HUES64 (cell line): ENCODE data around the gene SDK2.
"Not testable (repeated sequence)": the region's sequence is repeated elsewhere in the genome, so short reads cannot be mapped to it uniquely, and the experiment has no call there.

Experiments used
- H3K27ac ChIP-seq: 2 replicates; pipeline ENCODE4 v1.7.0; 2013; ENCODE audit warnings: low read depth, low read length, inconsistent platforms
- H3K27me3 ChIP-seq: 2 replicates; pipeline ENCODE4 v1.6.1; 2013; ENCODE audit warnings: mild to moderate bottlenecking, low read length; ENCODE audit not compliant: insufficient read depth
- H3K36me3 ChIP-seq: 2 replicates; pipeline ENCODE4 v1.6.1; 2013; ENCODE audit warnings: mild to moderate bottlenecking, low read length; ENCODE audit not compliant: insufficient read depth
- H3K4me1 ChIP-seq: 2 replicates; pipeline ENCODE4 v1.6.1; 2013; ENCODE audit warnings: mild to moderate bottlenecking, low read length, moderate library complexity; ENCODE audit not compliant: insufficient read depth
- H3K4me3 ChIP-seq: 2 replicates; pipeline ENCODE4 v1.5.1; 2013; ENCODE audit warnings: mild to moderate bottlenecking, low read length, moderate library complexity
- H3K9ac ChIP-seq: 2 replicates; pipeline ENCODE4 v1.6.1; 2013; ENCODE audit warnings: mild to moderate bottlenecking, low read depth, low read length
- H3K9me3 ChIP-seq: 2 replicates; pipeline ENCODE4 v1.6.1; 2013; ENCODE audit warnings: low read depth, low read length; ENCODE audit not compliant: insufficient read depth
- WGBS: fragments of 150-250, 120-280 bp; methylation state at CpG from one replicate; pipeline ENCODE4 v1.1.7; 2013; ENCODE audit warnings: missing lambda C conversion rate; 5-methylcytosine and 5-hydroxymethylcytosine counted together

SDK2 gene

DNA sequence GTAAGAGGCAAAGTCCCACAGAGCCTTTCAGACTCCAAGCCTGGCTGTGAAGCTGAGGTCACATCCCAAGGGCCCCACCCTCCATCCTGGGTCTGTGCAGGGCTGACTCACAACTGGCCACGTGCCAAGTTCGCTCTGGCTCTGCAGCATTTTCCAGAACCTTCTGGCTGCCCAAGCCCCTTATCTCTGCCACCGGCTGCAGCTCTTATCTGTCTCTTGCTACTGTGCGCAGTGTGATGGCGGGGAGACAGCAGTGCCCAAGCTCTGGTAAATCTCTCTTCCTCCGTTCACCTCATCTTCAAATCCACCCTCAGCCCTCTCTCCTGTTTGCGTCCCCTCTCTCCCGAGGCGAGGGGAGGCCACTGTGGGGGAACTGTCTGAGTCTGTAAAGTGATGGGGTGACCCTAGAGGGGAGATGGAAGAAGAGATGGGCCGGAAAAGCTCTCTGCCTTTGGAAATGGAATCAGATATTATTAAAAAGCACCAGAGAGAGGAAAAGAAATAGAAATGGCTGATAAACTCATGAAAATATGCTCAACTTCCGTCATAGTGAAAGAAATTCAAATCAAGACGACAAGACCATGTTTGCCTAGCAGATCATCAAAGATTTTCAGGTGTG lies 169.8 kb downstream of the SDK2 start:
- no peaks in the 10 kb centered on the region for H3K27me3 ChIP-seq
- H3K9me3 ChIP-seq, result no peaks in the 10 kb centered on the region
- no peaks in the 10 kb centered on the region for H3K36me3 ChIP-seq
- no peaks in the 10 kb centered on the region for H3K4me1 ChIP-seq
- WGBS, result 85% methylated on average over 12 of the region's 12 CpGs
- no peak overlapping the region for H3K27ac ChIP-seq
- no peak overlapping the region for H3K9ac ChIP-seq
- no peak overlapping the region for H3K4me3 ChIP-seq

DNA sequence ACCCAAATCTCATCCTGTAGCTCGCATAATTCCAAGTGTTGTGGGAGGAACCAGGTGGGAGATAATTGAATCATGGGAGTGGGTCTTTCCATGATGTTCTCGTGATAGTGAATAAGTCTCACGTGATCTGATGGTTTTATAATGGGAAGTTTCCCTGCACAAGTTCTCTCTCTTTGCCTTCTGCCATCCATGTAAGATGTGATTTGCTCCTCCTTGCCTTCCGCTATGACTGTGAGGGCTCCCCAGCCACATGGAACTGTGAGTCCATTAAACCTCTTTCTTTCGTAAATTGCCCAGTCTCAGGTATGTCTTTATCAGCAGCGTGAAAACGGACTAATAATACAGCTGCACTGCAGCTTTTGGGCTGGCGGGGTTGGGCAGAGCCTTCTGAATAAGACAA lies 171.5 kb downstream of the SDK2 start:
- H3K36me3 ChIP-seq, H3K9ac ChIP-seq, H3K9me3 ChIP-seq, H3K4me3 ChIP-seq, H3K27me3 ChIP-seq, H3K27ac ChIP-seq, H3K4me1 ChIP-seq: not testable (repeated sequence)
- WGBS, result 84% methylated on average over 8 of the region's 8 CpGs

DNA sequence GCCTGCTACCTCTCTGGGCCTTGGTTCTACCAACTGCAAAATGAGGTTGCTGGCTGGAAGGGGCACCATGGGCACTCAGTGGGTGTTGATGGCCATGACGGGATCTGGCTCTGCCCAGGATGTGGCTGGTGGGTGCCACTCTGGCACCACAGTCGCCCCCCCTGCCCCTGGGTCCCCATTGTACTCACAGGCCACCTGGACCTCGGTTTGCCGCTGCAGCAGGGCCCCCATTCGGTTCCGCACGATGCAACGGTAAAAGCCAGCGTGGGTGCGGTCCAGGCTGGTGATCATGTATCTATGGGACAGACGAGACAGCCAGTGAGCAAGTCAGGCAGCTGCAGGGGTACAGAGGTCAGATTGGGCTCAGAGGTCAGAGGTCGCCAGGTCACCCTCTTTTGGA lies 172.3 kb downstream of the SDK2 start:
- Histone ChIP-seq H3K9ac (no peak overlapping the region), H3K27me3 (no peaks in the 10 kb centered on the region), H3K9me3 (no peaks in the 10 kb centered on the region), H3K36me3 (no peaks in the 10 kb centered on the region), H3K4me3 (no peak overlapping the region), H3K27ac (no peak overlapping the region), H3K4me1 (no peaks in the 10 kb centered on the region)
- WGBS, result 91% methylated on average over 12 of the region's 12 CpGs

DNA sequence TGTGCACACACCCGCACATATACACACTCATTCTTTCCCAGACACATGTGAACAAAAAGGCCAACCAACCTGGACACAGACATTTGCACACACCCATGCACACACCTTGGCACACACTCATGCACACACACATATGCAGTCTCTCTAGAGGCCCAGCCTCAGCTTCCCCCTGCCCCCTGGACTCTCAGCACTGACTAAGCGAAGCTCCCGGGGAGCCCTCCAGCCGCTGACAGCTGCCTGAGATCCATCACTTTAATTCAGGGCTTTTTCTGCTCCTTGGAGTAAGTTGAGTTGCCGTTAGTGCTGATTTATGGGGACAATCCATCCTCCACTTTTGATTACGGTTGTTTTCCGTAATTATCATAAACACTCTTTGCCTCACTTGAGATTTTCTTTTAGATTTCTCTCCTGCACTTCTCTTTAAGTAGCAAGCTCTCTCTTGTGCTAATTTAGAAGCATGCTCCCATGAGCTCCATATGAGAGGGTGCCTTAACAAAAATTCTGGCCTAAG lies 173.9 kb downstream of the SDK2 start:
- no peak overlapping the region for H3K27ac ChIP-seq
- WGBS, result 92% methylated on average over 7 of the region's 7 CpGs

DNA sequence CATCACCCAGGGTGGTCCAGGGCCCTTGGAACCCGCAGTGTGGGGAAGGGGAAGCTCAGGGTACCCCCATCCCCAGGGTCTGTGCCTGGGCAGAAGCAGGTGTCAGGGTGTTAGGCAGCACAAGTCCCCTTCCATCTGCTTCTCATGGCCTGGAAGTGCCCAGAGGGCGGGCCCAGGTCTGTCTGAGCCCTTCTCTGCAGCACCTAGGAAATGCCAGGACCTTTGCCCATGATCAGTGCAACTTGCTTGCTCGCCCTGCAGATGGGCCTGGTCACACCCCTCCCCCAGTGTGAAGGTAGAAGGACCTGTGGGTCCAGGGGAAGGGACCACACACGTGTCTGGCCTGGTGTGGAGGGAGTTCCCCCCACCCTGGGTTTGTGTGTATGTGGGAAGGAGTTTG lies 174.9 kb downstream of the SDK2 start:
- H3K27ac ChIP-seq, result no peak overlapping the region
- 90% methylated on average over 4 of the region's 4 CpGs for WGBS
- H3K27me3 ChIP-seq, result no peaks in the 10 kb centered on the region
- no peaks in the 10 kb centered on the region for H3K9me3 ChIP-seq
- no peaks in the 10 kb centered on the region for H3K36me3 ChIP-seq
- no peak overlapping the region for H3K9ac ChIP-seq
- H3K4me3 ChIP-seq, result no peak overlapping the region
- peaks cover 6% of the 10 kb centered on the region; the same call in 1 of the 2 replicates for H3K4me1 ChIP-seq

More for the DNA sequence above, 173.9 kb downstream of the SDK2 start:
- no peaks in the 10 kb centered on the region for H3K36me3 ChIP-seq
- H3K27me3 ChIP-seq, result no peaks in the 10 kb centered on the region
- no peaks in the 10 kb centered on the region for H3K9me3 ChIP-seq
- no peak overlapping the region for H3K9ac ChIP-seq
- peaks cover 6% of the 10 kb centered on the region; the same call in 1 of the 2 replicates for H3K4me1 ChIP-seq
- no peak overlapping the region for H3K4me3 ChIP-seq

DNA sequence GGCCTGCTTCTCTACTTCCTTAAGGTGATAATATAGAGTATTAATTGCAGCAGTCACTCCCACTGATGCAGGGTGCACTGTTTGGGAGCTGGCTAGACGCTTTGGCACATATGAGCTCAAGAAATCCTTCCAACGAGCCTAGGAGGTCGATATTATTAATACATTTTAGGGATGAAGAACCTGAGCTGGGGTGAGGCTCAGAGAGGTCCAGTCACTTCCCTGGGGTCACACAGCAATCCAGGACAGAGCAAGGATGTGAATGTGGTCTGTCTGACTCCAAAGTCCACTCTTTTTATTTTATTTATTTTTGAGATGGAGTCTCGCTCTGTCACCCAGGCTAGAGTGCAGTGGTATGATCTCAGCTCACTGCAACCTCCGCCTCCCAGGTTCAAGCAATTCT lies 176.0 kb downstream of the SDK2 start:
- H3K4me3 ChIP-seq, result no peak overlapping the region
- no peaks in the 10 kb centered on the region for H3K36me3 ChIP-seq
- H3K27me3 ChIP-seq, result no peaks in the 10 kb centered on the region
- H3K27ac ChIP-seq, result no peak overlapping the region
- H3K9ac ChIP-seq, result no peak overlapping the region
- 91% methylated on average over 5 of the region's 5 CpGs for WGBS
- H3K9me3 ChIP-seq, result no peaks in the 10 kb centered on the region
- peaks cover 6% of the 10 kb centered on the region; the same call in 1 of the 2 replicates for H3K4me1 ChIP-seq

DNA sequence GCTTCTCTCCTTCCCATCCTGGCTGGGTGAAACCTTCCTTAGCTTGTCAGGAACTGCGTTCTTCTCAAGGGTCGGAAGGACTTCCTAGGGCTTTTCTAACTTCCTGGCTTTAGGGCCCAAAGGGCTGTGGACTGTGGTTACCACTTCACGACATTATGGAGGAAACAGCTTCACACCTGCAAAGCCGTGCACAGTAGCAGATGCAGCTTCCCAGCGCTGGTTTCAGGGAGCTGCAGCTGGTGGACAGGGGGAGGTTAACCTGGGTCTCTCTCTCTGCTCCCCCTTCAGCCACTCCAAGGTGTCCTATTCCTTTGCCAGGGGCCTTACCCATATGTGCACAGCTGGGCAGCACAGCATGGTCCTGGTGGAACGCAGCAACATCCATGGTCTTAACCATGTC lies 176.6 kb downstream of the SDK2 start:
- Histone ChIP-seq H3K9ac (no peak overlapping the region), H3K4me3 (no peak overlapping the region), H3K4me1 (peaks cover 6% of the 10 kb centered on the region; the same call in 1 of the 2 replicates), H3K27ac (no peak overlapping the region), H3K9me3 (no peaks in the 10 kb centered on the region), H3K27me3 (no peaks in the 10 kb centered on the region), H3K36me3 (no peaks in the 10 kb centered on the region)
- 92% methylated on average over 6 of the region's 6 CpGs for WGBS

DNA sequence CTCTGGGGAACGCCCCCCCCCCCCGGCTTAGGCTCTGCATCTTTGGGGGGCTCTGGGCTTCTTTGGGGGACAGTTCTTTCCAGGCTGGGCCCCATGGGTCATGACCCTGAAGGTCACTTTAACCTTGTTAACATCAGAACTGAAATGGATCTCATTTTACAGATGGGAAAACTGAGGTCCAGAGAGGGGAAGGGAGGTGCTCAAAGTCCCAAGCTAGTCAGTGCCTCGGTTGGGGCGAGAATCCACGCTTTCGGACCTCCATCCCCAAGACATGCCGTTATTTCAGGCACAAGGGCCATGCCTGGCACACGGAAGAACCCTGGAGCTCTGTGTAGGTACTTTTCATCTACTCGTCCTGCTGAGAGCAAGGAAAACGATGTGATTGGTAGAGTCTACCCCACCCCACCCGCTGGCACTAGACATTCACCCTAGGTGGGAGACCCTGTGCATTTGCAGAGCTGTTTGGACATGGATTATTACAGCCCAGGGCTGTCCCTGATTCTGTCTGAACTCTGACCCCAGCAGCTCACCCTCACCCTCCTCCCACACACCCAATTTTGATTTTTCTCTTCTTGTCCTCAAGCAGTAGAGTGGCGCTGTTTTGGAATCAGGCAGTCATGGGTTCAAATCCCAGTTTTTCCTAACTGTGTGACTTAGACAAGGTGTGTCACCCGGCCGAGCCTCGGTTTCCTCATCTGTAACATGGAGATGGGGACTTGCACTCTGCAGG lies 177.4 kb downstream of the SDK2 start:
- no peak overlapping the region for H3K4me3 ChIP-seq
- H3K27ac ChIP-seq, result no peak overlapping the region
- H3K9me3 ChIP-seq, result no peaks in the 10 kb centered on the region
- H3K4me1 ChIP-seq, result peaks cover 6% of the 10 kb centered on the region; the same call in 1 of the 2 replicates
- H3K27me3 ChIP-seq, result no peaks in the 10 kb centered on the region
- WGBS, result 90% methylated on average over 14 of the region's 15 CpGs
- no peaks in the 10 kb centered on the region for H3K36me3 ChIP-seq
- no peak overlapping the region for H3K9ac ChIP-seq

DNA sequence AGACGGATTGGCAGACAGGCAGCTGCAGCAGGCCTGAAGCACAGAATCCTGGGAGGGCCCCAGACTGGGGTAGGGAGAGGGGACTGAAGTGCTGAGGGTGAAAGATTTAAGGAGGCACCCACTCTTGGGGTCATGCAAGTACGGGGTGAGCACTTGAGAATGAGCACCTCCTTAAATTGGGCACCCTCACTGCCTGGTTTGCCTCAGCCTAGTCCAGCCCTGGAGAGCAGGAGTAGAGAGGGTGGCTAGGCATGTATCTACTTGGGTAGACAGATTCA lies 178.4 kb downstream of the SDK2 start:
- WGBS, result 85% methylated on average over 2 of the region's 2 CpGs
- no peak overlapping the region for H3K4me3 ChIP-seq
- H3K27me3 ChIP-seq, result no peaks in the 10 kb centered on the region
- H3K9me3 ChIP-seq, result no peaks in the 10 kb centered on the region
- no peaks in the 10 kb centered on the region for H3K36me3 ChIP-seq
- peaks cover 6% of the 10 kb centered on the region; the same call in 1 of the 2 replicates for H3K4me1 ChIP-seq
- no peak overlapping the region for H3K9ac ChIP-seq
- H3K27ac ChIP-seq, result no peak overlapping the region

DNA sequence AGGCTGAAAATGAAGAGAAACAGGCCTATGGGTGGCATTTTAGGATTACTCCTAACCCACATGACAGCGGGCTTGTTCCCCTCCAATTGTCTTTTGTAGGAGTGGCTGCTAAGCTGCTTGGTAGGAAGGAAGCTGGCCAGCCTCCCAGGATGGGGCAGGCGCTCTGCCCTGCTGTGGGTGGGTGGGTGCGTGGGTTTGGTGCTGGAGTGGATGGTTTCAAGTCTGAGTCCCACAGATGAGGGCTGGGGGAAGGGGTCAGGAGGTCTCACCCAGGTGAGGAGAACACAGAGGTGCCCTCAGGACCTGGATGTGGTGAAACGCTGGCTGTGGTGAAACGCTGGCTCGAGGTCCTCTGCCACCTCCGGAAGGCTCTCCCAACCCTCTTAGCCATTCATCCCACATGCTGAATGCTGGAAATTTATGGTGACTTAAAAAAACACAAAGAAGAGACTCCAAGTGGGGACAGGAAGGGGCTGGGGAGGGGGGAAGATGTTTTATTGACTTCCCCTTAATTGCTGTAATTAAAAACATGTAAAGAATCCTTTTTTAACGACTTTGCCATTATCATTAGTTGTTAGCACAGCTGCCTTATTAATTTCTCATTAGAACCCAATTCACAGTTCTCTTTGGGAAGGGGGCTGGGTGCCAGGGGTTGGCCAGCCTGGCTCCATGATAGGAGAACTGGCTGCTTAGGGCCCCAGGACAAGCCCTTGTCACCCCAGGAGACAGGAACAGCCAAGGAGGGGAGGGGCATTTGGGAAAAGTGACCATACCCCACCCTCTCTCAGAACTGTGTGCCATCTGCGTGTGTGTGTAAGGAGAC lies 178.9 kb downstream of the SDK2 start:
- 84% methylated on average over 6 of the region's 9 CpGs for WGBS
- Histone ChIP-seq H3K36me3 (no peaks in the 10 kb centered on the region), H3K27me3 (no peaks in the 10 kb centered on the region), H3K27ac (no peak overlapping the region), H3K9ac (no peak overlapping the region), H3K4me3 (no peak overlapping the region), H3K9me3 (no peaks in the 10 kb centered on the region), H3K4me1 (peaks cover 6% of the 10 kb centered on the region; the same call in 1 of the 2 replicates)

DNA sequence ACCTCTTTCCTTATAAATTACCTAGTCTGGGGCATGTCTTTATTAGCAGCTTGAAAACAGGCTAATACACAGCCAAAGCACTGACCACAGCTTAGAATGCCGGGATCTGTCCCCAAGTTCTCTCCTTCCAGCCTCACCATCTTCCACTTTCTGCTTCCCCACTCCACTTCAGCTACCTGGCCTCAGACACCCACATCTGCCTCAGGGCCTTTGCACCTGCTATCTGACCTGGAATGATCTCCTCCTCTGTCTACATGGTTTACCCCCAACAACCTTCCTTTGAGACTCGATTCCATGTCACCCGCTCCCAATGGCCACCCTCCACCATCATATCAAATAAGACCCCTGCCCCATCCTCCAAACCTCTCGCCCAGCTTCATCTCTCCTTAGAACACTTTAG lies 179.8 kb downstream of the SDK2 start:
- Histone ChIP-seq H3K27ac (no peak overlapping the region), H3K36me3 (no peaks in the 10 kb centered on the region)
- WGBS, result 94% methylated on average over 4 of the region's 4 CpGs

More for the DNA sequence above, 179.8 kb downstream of the SDK2 start:
- no peaks in the 10 kb centered on the region for H3K27me3 ChIP-seq
- peaks cover 6% of the 10 kb centered on the region; the same call in 1 of the 2 replicates for H3K4me1 ChIP-seq
- no peak overlapping the region for H3K9ac ChIP-seq
- no peaks in the 10 kb centered on the region for H3K9me3 ChIP-seq
- no peak overlapping the region for H3K4me3 ChIP-seq
